Testis (tissue), 2 donors: Measurements from ENCODE around the gene CEP57.

Source experiments
- POLR2A ChIP-seq: fragments of 450-650 bp; IDR thresholded peaks from one replicate; pipeline ENCODE4 v1.6.1; 2017; ENCODE audit warnings: antibody characterized with exemption, mild to moderate bottlenecking, moderate library complexity
- TF ChIP-seq, protein P1 (sequence below), 3 experiments: fragments of 450-650 bp in 2 of 3; fragments of 200-600 bp in 1 of 3; sonication (generic) in 1 of 3; IDR thresholded peaks; one replicate each; pipeline ENCODE4 v1.5.1; 2016 to 2019; ENCODE audit warnings: antibody characterized with exemption in 3 of 3, mild to moderate bottlenecking in 2 of 3, moderate library complexity in 1 of 3

DNA sequence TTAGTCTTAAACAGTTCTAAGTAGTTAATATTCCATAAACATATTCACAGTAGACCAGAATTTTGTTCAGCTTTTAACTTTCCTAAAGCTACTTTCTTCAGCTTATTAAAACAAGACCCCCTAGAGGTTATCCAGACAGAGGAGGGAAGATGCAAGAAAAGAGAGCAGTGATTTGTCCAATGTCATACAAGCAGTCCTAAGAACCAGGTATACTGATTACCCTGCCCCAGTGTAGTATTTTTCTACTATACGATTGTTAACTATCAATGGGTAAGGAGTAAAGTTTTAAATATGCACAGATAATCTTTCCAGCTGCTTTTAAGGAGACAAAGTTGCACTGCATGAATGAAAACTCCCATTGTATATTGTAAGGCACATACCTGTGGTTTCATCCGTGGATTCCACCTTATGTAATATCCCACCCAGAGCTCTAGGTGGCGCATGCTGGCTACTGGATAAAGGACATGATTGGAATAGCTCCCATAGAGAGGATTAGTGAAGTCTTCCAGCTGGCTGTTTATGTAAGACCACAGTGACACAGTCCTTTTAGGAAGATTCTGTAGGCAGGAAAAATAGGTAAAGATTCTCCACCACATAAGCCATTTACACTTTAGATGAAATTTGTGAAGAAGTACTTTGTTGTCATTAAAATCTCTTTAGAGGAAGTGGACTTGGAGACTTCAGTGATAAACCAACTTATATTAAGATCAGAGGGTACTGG is 45.6 kb downstream of the CEP57 start:
- TF ChIP-seq POLR2A = no peak
- TF ChIP-seq, protein P1, sequence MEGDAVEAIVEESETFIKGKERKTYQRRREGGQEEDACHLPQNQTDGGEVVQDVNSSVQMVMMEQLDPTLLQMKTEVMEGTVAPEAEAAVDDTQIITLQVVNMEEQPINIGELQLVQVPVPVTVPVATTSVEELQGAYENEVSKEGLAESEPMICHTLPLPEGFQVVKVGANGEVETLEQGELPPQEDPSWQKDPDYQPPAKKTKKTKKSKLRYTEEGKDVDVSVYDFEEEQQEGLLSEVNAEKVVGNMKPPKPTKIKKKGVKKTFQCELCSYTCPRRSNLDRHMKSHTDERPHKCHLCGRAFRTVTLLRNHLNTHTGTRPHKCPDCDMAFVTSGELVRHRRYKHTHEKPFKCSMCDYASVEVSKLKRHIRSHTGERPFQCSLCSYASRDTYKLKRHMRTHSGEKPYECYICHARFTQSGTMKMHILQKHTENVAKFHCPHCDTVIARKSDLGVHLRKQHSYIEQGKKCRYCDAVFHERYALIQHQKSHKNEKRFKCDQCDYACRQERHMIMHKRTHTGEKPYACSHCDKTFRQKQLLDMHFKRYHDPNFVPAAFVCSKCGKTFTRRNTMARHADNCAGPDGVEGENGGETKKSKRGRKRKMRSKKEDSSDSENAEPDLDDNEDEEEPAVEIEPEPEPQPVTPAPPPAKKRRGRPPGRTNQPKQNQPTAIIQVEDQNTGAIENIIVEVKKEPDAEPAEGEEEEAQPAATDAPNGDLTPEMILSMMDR (IDR thresholded peaks at IDR 0.05) = peak; percentile 55 to 86 (median 86)
